Heart right ventricle (tissue), 16 donors: ENCODE results near the gene BCL2. TPM values are rescaled to one million over a fixed set of nuclear protein-coding genes. Genes with fewer than 3 reads are reported as not detected.

ENCODE experiments used
- ATAC-seq, 8 donors: fragments of 200-7000 bp; cut with Tn5 transposase; one replicate each; pipeline ENCODE4 v1.9.1; 2020; ENCODE audit warnings: mild to moderate bottlenecking in 8 of 8, moderate library complexity in 8 of 8, moderate number of reproducible peaks in 1 of 8
- DNase-seq, 2 donors: peaks; one replicate each; pipeline ENCODE4 v3.0.0-alpha.2; 2020
- H3K27ac ChIP-seq, 10 donors: fragments of 200-600 bp; sonication (generic) in 2 of 10; one replicate each; pipeline versions ENCODE4 v1.5.0 to v1.8.0; 2020 to 2022; ENCODE audit warnings: mild to moderate bottlenecking in 3 of 10
- H3K27me3 ChIP-seq, 7 donors: fragments of 200-600 bp; one replicate each; pipeline ENCODE4 v1.8.0; 2021 to 2022; ENCODE audit warnings: mild to moderate bottlenecking in 2 of 7
- H3K36me3 ChIP-seq, 9 donors: fragments of 200-600 bp; sonication (generic) in 1 of 9; one replicate each; pipeline versions ENCODE4 v1.5.0 to v1.8.0; 2020 to 2022; ENCODE audit warnings: mild to moderate bottlenecking in 2 of 9
- H3K4me1 ChIP-seq, 9 donors: fragments of 200-600 bp; sonication (generic) in 1 of 9; one replicate each; pipeline versions ENCODE4 v1.5.0 to v1.8.0; 2020 to 2022; ENCODE audit warnings: mild to moderate bottlenecking in 4 of 9
- H3K4me3 ChIP-seq, 10 donors: fragments of 200-600 bp; sonication (generic) in 2 of 10; one replicate each; pipeline versions ENCODE4 v1.5.0 to v1.8.0; 2020 to 2022; ENCODE audit warnings: mild to moderate bottlenecking in 7 of 10, moderate library complexity in 2 of 10
- H3K9me3 ChIP-seq, 11 donors: fragments of 200-600 bp in 10 of 11; sonication (generic) in 2 of 11; one replicate each; pipeline versions ENCODE4 v1.5.0 to v1.8.0; 2013 to 2022; ENCODE audit warnings: mild to moderate bottlenecking in 2 of 11, control low read depth in 1 of 11, moderate library complexity in 1 of 11
- WGBS, 2 donors: extraction: QIAGEN DNeasy Blood & Tissue Kit; methylation state at CpG; one replicate each; pipeline ENCODE4 v1.1.7; 2013; ENCODE audit warnings: inconsistent platforms in 1 of 2; 5-methylcytosine and 5-hydroxymethylcytosine counted together
- intact Hi-C, 10 donors: fragments of 100-400 bp; cut with DNase I; formaldehyde crosslinking; loops; one replicate each; pipeline versions ENCODE4 v1.11.1 to v1.14.2; 2022
- polyA plus RNA-seq, 2 donors: library from polyadenylated mRNA; stranded (reverse); fragments of 200-250 nt; gene quantifications; one replicate each; pipeline ENCODE4 v1.2.3, GENCODE V29; 2013
- total RNA-seq, 10 donors: library from RNA; stranded (reverse); fragmentation: NEBNext Ultra II Directional in 3 of 10; extraction: Animal tissue kit (Norgen Biotek cat#: 25700) in 3 of 10; gene quantifications; one replicate each; pipeline versions ENCODE4 v1.2.1 to v1.2.4, GENCODE V29; 2021 to 2023
- TF ChIP-seq, protein P1 (sequence below), 9 donors: fragments of 200-600 bp; sonication (generic) in 2 of 9; IDR thresholded peaks; one replicate each; pipeline versions ENCODE4 v1.5.0 to v1.8.0; 2021 to 2022; ENCODE audit warnings: antibody characterized with exemption in 9 of 9, mild to moderate bottlenecking in 5 of 9, moderate library complexity in 1 of 9
- donor health status: Arrhythmogenic right ventricular cardiomyopathy.
- donor health status: ischemic (EF 13 %, LVEDD 7.1; RV severe dilation, severe dysfunction).
- donor health status: healthy with polysubstance abuse.
- donor health status: DM: no; HTN: yes; CAD: no.
- donor health status: DM: no; HTN: no; CAD: no.
- donor health status: ischemic (EF 25% LVEDD 6.9; RV normal size, moderate dysfunction).
- donor health status: ischemic (EF 25% LVEDD 5.7; RV mildly dilated, moderate dysfunction).
- donor health status: healthy.
- donor health status: DM: yes; HTN: yes; CAD: no.
- donor health status: Ischemic cardiomyopathy.
- donor health status: ischemic (EF 35%, LVEDD 5.7; RV mildly dilated, moderate dysfunction).
- donor health status: nonischemic (EF 11% LVEDD 7.7; RV severe dilation, severe dysfunction).
- donor health status: DM: yes; HTN: yes; CAD: no.
- donor health status: PGD.
- donor health status: ischemic (EF 29% LVEDD 5.4; RV normal size, mild dysfunction).
- donor health status: nonischemic (EF 23%, LVEDD 6.1; RV moderate dilation, normal function).

The BCL2 gene
- total and polyA plus RNA-seq, 12 donors: 1.5 to 23.1 (median 9.6) TPM

DNA sequence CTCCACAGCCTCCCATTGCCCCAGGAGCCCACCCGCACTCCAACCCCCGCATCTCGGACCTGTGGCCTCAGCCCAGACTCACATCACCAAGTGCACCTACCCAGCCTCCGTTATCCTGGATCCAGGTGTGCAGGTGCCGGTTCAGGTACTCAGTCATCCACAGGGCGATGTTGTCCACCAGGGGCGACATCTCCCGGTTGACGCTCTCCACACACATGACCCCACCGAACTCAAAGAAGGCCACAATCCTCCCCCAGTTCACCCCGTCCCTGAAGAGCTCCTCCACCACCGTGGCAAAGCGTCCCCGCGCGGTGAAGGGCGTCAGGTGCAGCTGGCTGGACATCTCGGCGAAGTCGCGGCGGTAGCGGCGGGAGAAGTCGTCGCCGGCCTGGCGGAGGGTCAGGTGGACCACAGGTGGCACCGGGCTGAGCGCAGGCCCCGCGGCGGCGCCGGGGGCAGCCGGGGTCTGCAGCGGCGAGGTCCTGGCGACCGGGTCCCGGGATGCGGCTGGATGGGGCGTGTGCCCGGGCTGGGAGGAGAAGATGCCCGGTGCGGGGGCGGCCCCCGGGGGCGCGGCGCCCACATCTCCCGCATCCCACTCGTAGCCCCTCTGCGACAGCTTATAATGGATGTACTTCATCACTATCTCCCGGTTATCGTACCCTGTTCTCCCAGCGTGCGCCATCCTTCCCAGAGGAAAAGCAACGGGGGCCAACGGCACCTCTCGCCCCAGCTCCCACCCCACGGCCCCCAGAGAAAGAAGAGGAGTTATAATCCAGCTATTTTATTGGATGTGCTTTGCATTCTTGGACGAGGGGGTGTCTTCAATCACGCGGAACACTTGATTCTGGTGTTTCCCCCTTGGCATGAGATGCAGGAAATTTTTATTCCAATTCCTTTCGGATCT lies 1.3 kb downstream of the BCL2 start:
- no peaks in the 10 kb centered on the region for H3K36me3 ChIP-seq
- intact Hi-C loops: loop anchor here in 4 of 10 donors (2.0 to 10.0 kb wide), 5 partner anchors 53 to 187 kb away; no protein-coding TSS in a partner anchor
- peak overlapping the region; percentile 63 to 91 (median 77) for H3K4me3 ChIP-seq
- TF ChIP-seq, protein P1, sequence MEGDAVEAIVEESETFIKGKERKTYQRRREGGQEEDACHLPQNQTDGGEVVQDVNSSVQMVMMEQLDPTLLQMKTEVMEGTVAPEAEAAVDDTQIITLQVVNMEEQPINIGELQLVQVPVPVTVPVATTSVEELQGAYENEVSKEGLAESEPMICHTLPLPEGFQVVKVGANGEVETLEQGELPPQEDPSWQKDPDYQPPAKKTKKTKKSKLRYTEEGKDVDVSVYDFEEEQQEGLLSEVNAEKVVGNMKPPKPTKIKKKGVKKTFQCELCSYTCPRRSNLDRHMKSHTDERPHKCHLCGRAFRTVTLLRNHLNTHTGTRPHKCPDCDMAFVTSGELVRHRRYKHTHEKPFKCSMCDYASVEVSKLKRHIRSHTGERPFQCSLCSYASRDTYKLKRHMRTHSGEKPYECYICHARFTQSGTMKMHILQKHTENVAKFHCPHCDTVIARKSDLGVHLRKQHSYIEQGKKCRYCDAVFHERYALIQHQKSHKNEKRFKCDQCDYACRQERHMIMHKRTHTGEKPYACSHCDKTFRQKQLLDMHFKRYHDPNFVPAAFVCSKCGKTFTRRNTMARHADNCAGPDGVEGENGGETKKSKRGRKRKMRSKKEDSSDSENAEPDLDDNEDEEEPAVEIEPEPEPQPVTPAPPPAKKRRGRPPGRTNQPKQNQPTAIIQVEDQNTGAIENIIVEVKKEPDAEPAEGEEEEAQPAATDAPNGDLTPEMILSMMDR (IDR thresholded peaks at IDR 0.05): peak; percentile 10 to 75 (median 58)
- peaks cover 0 to 8% (median 0%) of the 10 kb centered on the region in 7 donors for H3K27me3 ChIP-seq
- no peaks in the 10 kb centered on the region for H3K9me3 ChIP-seq
- peak in 6 of 8 donors; percentile 15 to 48 (median 22) for ATAC-seq
- DNase-seq: peak; percentile 58 to 62
- 4 to 5% methylated on average over 66 of the region's 66 CpGs for WGBS, 2 donors
- peak overlapping the region in 6 of 10 donors; percentile 26 to 89 (median 84) for H3K27ac ChIP-seq
- H3K4me1 ChIP-seq: peaks cover 3 to 73% (median 49%) of the 10 kb centered on the region in 9 donors

DNA sequence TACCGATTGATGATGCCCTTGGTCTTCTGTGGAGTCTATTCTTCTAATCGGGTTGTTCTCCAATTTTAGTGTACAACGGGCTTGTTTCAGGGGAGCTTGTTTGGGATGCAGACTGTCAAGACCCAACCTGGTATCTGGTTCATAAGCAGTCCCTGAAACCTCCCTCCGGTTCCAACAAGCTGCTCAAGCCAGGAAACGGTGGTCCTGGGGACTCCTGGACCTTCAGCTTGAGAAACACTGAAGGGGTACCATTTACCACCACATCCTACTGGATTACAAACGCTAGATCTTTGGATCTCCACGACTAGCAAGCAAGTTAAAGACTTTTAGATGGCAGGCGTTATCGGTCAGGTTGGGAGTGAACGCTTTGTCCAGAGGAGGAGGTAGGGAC lies 2.0 kb downstream of the BCL2 start:
- Histone ChIP-seq H3K4me1 (peaks cover 3 to 70% (median 44%) of the 10 kb centered on the region in 9 donors), H3K27me3 (peaks cover 0 to 8% (median 0%) of the 10 kb centered on the region in 7 donors), H3K4me3 (peak overlapping the region in 9 of 10 donors; percentile 63 to 91 (median 74)), H3K36me3 (no peaks in the 10 kb centered on the region), H3K27ac (peak overlapping the region in 5 of 10 donors; percentile 16 to 86 (median 83)), H3K9me3 (no peaks in the 10 kb centered on the region)
- no peak for ATAC-seq
- 65 to 74% methylated on average over 10 of the region's 10 CpGs for WGBS, 2 donors
- DNase-seq: no peak
- intact Hi-C loops: loop anchor here in 4 of 10 donors (5.0 to 10.0 kb wide), 4 partner anchors 53 to 140 kb away; no protein-coding TSS in a partner anchor
- TF ChIP-seq, protein P1 (IDR thresholded peaks at IDR 0.05): no peak

DNA sequence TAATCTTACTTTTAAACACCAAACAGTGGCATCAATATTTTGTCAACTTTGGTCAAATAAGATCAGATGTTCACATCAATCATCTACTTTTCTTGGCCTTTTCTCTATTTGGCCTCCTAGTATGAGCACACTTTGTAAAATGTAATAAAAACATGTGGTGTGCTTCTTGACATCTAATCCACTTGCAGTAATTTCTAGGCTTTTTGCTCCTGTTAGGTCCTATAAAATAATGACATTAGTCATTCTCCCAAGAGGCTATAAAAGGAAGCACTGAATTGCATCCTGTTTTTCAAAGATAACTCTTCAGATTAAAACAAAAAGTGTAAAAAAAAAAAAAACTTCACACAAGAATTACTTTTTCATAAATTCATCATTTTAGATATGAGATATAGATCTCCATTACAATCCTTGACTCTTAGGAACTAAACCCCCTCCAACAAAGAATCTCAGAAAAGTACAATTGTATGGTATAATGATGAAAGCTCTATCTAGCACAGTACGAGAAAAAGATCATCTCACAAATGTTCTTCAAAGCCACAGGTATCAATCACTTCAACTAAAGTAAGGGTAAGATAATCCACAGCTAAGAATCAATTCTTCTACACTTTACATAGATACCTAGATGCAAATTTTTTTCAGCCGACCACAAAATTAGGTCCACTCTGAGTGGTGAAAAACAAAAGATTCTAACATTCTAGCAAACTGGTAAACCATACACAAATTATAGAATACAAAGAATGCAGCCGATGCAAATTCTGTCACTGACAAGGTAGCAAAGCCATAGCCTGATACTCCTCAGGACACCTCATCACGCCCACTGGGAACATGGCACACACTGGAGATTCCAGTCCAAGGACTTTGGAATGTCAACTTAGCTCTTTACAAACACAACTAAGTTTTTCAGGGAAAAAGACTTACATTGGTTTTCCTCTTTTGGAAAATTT lies 2.7 kb downstream of the BCL2 start:
- DNase-seq (no peak), ATAC-seq (no peak)
- WGBS, 2 donors: 78 to 84% methylated on average over 4 of the region's 4 CpGs
- Histone ChIP-seq H3K9me3 (no peaks in the 10 kb centered on the region), H3K27ac (peak overlapping the region in 5 of 10 donors; percentile 16 to 86 (median 83)), H3K36me3 (no peaks in the 10 kb centered on the region), H3K4me1 (peaks cover 3 to 69% (median 43%) of the 10 kb centered on the region in 9 donors), H3K27me3 (peaks cover 0 to 8% (median 0%) of the 10 kb centered on the region in 7 donors), H3K4me3 (peak overlapping the region in 8 of 10 donors; percentile 69 to 91 (median 78))
- intact Hi-C loops: loop anchor here in 4 of 10 donors (5.0 to 10.0 kb wide), 4 partner anchors 52 to 140 kb away; no protein-coding TSS in a partner anchor
- TF ChIP-seq, protein P1 (IDR thresholded peaks at IDR 0.05): no peak
